ENCODE data around the gene ETS1.

The ETS1 gene

GRCh38 chr11:128476049-128476448 lies 111.3 kb downstream of the ETS1 start:
- H3K9ac ChIP-seq (ENCODE audit: low read depth, low read length), result no peak overlapping the region
- H3K36me3 ChIP-seq (ENCODE audit: control insufficient read depth, insufficient read depth, low read length), result peaks cover 44% of the 10 kb centered on the region
- H3K27ac ChIP-seq (ENCODE audit: low read depth, low read length), result no peak overlapping the region
- no peaks in the 10 kb centered on the region for H3K4me1 ChIP-seq (ENCODE audit: control insufficient read depth, insufficient read depth, low read length)
- no peaks in the 10 kb centered on the region for H3K9me3 ChIP-seq (ENCODE audit: control insufficient read depth, insufficient read depth, low read length)
- H3K4me3 ChIP-seq (ENCODE audit: low read depth, low read length), result no peak overlapping the region
- no peaks in the 10 kb centered on the region for H3K27me3 ChIP-seq (ENCODE audit: control insufficient read depth, insufficient read depth, low read length)

GRCh38 chr11:128474036-128474874 lies 113.1 kb downstream of the ETS1 start:
- Histone ChIP-seq H3K9me3 (ENCODE audit: control insufficient read depth, insufficient read depth, low read length) (no peaks in the 10 kb centered on the region), H3K36me3 (ENCODE audit: control insufficient read depth, insufficient read depth, low read length) (peaks cover 35% of the 10 kb centered on the region), H3K9ac (ENCODE audit: low read depth, low read length) (no peak overlapping the region), H3K27me3 (ENCODE audit: control insufficient read depth, insufficient read depth, low read length) (no peaks in the 10 kb centered on the region), H3K4me1 (ENCODE audit: control insufficient read depth, insufficient read depth, low read length) (no peaks in the 10 kb centered on the region), H3K4me3 (ENCODE audit: low read depth, low read length) (no peak overlapping the region), H3K27ac (ENCODE audit: low read depth, low read length) (no peak overlapping the region)

GRCh38 chr11:128473636-128474035 lies 113.7 kb downstream of the ETS1 start:
- no peaks in the 10 kb centered on the region for H3K27me3 ChIP-seq (ENCODE audit: control insufficient read depth, insufficient read depth, low read length)
- no peak overlapping the region for H3K9ac ChIP-seq (ENCODE audit: low read depth, low read length)
- no peaks in the 10 kb centered on the region for H3K9me3 ChIP-seq (ENCODE audit: control insufficient read depth, insufficient read depth, low read length)
- H3K4me1 ChIP-seq (ENCODE audit: control insufficient read depth, insufficient read depth, low read length), result no peaks in the 10 kb centered on the region
- H3K36me3 ChIP-seq (ENCODE audit: control insufficient read depth, insufficient read depth, low read length), result peaks cover 29% of the 10 kb centered on the region
- no peak overlapping the region for H3K4me3 ChIP-seq (ENCODE audit: low read depth, low read length)
- no peak overlapping the region for H3K27ac ChIP-seq (ENCODE audit: low read depth, low read length)

- no peak overlapping the region for H3K9ac ChIP-seq (ENCODE audit: low read depth, low read length)
- peaks cover 25% of the 10 kb centered on the region for H3K36me3 ChIP-seq (ENCODE audit: control insufficient read depth, insufficient read depth, low read length)
- no peak overlapping the region for H3K4me3 ChIP-seq (ENCODE audit: low read depth, low read length)
- no peaks in the 10 kb centered on the region for H3K27me3 ChIP-seq (ENCODE audit: control insufficient read depth, insufficient read depth, low read length)
- no peak overlapping the region for H3K27ac ChIP-seq (ENCODE audit: low read depth, low read length)
- H3K4me1 ChIP-seq (ENCODE audit: control insufficient read depth, insufficient read depth, low read length), result no peaks in the 10 kb centered on the region
- H3K9me3 ChIP-seq (ENCODE audit: control insufficient read depth, insufficient read depth, low read length), result no peaks in the 10 kb centered on the region
These were observed 114.9 kb downstream of the ETS1 start for GRCh38 chr11:128472128-128473089.

- peaks cover 17% of the 10 kb centered on the region for H3K36me3 ChIP-seq (ENCODE audit: control insufficient read depth, insufficient read depth, low read length)
- no peak overlapping the region for H3K9ac ChIP-seq (ENCODE audit: low read depth, low read length)
- H3K4me1 ChIP-seq (ENCODE audit: control insufficient read depth, insufficient read depth, low read length), result no peaks in the 10 kb centered on the region
- H3K9me3 ChIP-seq (ENCODE audit: control insufficient read depth, insufficient read depth, low read length), result no peaks in the 10 kb centered on the region
- H3K4me3 ChIP-seq (ENCODE audit: low read depth, low read length), result no peak overlapping the region
- no peaks in the 10 kb centered on the region for H3K27me3 ChIP-seq (ENCODE audit: control insufficient read depth, insufficient read depth, low read length)
- H3K27ac ChIP-seq (ENCODE audit: low read depth, low read length), result no peak overlapping the region
These were observed 116.2 kb downstream of the ETS1 start for GRCh38 chr11:128471138-128471661.

GRCh38 chr11:128470081-128470480 lies 117.3 kb downstream of the ETS1 start:
- Histone ChIP-seq H3K4me3 (ENCODE audit: low read depth, low read length) (no peak overlapping the region), H3K36me3 (ENCODE audit: control insufficient read depth, insufficient read depth, low read length) (peaks cover 12% of the 10 kb centered on the region), H3K27ac (ENCODE audit: low read depth, low read length) (no peak overlapping the region), H3K4me1 (ENCODE audit: control insufficient read depth, insufficient read depth, low read length) (no peaks in the 10 kb centered on the region), H3K27me3 (ENCODE audit: control insufficient read depth, insufficient read depth, low read length) (no peaks in the 10 kb centered on the region), H3K9ac (ENCODE audit: low read depth, low read length) (no peak overlapping the region), H3K9me3 (ENCODE audit: control insufficient read depth, insufficient read depth, low read length) (no peaks in the 10 kb centered on the region)

- peaks cover 11% of the 10 kb centered on the region for H3K36me3 ChIP-seq (ENCODE audit: control insufficient read depth, insufficient read depth, low read length)
- no peak overlapping the region for H3K4me3 ChIP-seq (ENCODE audit: low read depth, low read length)
- H3K4me1 ChIP-seq (ENCODE audit: control insufficient read depth, insufficient read depth, low read length), result no peaks in the 10 kb centered on the region
- H3K9ac ChIP-seq (ENCODE audit: low read depth, low read length), result no peak overlapping the region
- no peaks in the 10 kb centered on the region for H3K9me3 ChIP-seq (ENCODE audit: control insufficient read depth, insufficient read depth, low read length)
- no peaks in the 10 kb centered on the region for H3K27me3 ChIP-seq (ENCODE audit: control insufficient read depth, insufficient read depth, low read length)
- no peak overlapping the region for H3K27ac ChIP-seq (ENCODE audit: low read depth, low read length)
These were observed 118.1 kb downstream of the ETS1 start for GRCh38 chr11:128469220-128469619.

GRCh38 chr11:128468111-128468510 lies 119.2 kb downstream of the ETS1 start:
- Histone ChIP-seq H3K36me3 (ENCODE audit: control insufficient read depth, insufficient read depth, low read length) (peaks cover 10% of the 10 kb centered on the region), H3K9me3 (ENCODE audit: control insufficient read depth, insufficient read depth, low read length) (no peaks in the 10 kb centered on the region), H3K4me1 (ENCODE audit: control insufficient read depth, insufficient read depth, low read length) (no peaks in the 10 kb centered on the region), H3K27ac (ENCODE audit: low read depth, low read length) (no peak overlapping the region), H3K4me3 (ENCODE audit: low read depth, low read length) (no peak overlapping the region), H3K9ac (ENCODE audit: low read depth, low read length) (no peak overlapping the region), H3K27me3 (ENCODE audit: control insufficient read depth, insufficient read depth, low read length) (no peaks in the 10 kb centered on the region)

GRCh38 chr11:128467610-128468041 lies 119.7 kb downstream of the ETS1 start:
- no peaks in the 10 kb centered on the region for H3K27me3 ChIP-seq (ENCODE audit: control insufficient read depth, insufficient read depth, low read length)
- no peaks in the 10 kb centered on the region for H3K4me1 ChIP-seq (ENCODE audit: control insufficient read depth, insufficient read depth, low read length)
- peaks cover 13% of the 10 kb centered on the region for H3K36me3 ChIP-seq (ENCODE audit: control insufficient read depth, insufficient read depth, low read length)
- no peaks in the 10 kb centered on the region for H3K9me3 ChIP-seq (ENCODE audit: control insufficient read depth, insufficient read depth, low read length)
- H3K27ac ChIP-seq (ENCODE audit: low read depth, low read length), result no peak overlapping the region
- H3K9ac ChIP-seq (ENCODE audit: low read depth, low read length), result no peak overlapping the region
- no peak overlapping the region for H3K4me3 ChIP-seq (ENCODE audit: low read depth, low read length)

- H3K4me3 ChIP-seq (ENCODE audit: low read depth, low read length), result no peak overlapping the region
- H3K36me3 ChIP-seq (ENCODE audit: control insufficient read depth, insufficient read depth, low read length), result peaks cover 18% of the 10 kb centered on the region
- no peak overlapping the region for H3K9ac ChIP-seq (ENCODE audit: low read depth, low read length)
- H3K4me1 ChIP-seq (ENCODE audit: control insufficient read depth, insufficient read depth, low read length), result no peaks in the 10 kb centered on the region
- no peaks in the 10 kb centered on the region for H3K9me3 ChIP-seq (ENCODE audit: control insufficient read depth, insufficient read depth, low read length)
- no peak overlapping the region for H3K27ac ChIP-seq (ENCODE audit: low read depth, low read length)
- no peaks in the 10 kb centered on the region for H3K27me3 ChIP-seq (ENCODE audit: control insufficient read depth, insufficient read depth, low read length)
These were observed 120.3 kb downstream of the ETS1 start for GRCh38 chr11:128467041-128467440.

Data from HUES48 (cell line).